RWPE2 (cell line): ENCODE results near the gene ZFPM1.
A peak's percentile ranks its signal among the peaks of the same experiment; 100 is the strongest.

Source experiments
- ATAC-seq: fragments of 200-7000 bp; cut with Tn5 transposase; 3 replicates; pipeline ENCODE4 v1.9.1; 2021; ENCODE audit warnings: low read depth
- DNase-seq: peaks from one replicate; pipeline ENCODE4 v3.0.0-alpha.2; 2020; ENCODE audit warnings: low spot score
- H3K27ac ChIP-seq: fragments of 450-650 bp; 2 replicates; pipeline ENCODE4 v1.5.1; 2017; ENCODE audit warnings: mild to moderate bottlenecking; ENCODE audit not compliant: poor library complexity, severe bottlenecking
- H3K27me3 ChIP-seq: fragments of 250-450 bp; sonication (Bioruptor Pico); 2 replicates; pipeline ENCODE4 v1.5.1; 2021; ENCODE audit warnings: mild to moderate bottlenecking, moderate library complexity; ENCODE audit not compliant: insufficient read depth, poor library complexity, severe bottlenecking
- H3K36me3 ChIP-seq: fragments of 250-450 bp; sonication (Bioruptor Pico); 2 replicates; pipeline ENCODE4 v1.5.1; 2020; ENCODE audit warnings: low read depth, mild to moderate bottlenecking, moderate library complexity
- H3K4me1 ChIP-seq: fragments of 250-450 bp; sonication (Bioruptor Pico); 2 replicates; pipeline ENCODE4 v1.5.1; 2021; ENCODE audit warnings: mild to moderate bottlenecking, moderate library complexity; ENCODE audit not compliant: insufficient read depth, poor library complexity, severe bottlenecking
- H3K4me3 ChIP-seq: fragments of 250-450 bp; sonication (Bioruptor Pico); 2 replicates; pipeline ENCODE4 v1.5.1; 2021; ENCODE audit warnings: mild to moderate bottlenecking, moderate library complexity; ENCODE audit not compliant: severe bottlenecking
- H3K9me3 ChIP-seq: fragments of 250-450 bp; sonication (Bioruptor Pico); 2 replicates; pipeline ENCODE4 v1.5.1; 2021; ENCODE audit warnings: mild to moderate bottlenecking, moderate library complexity; ENCODE audit not compliant: severe bottlenecking
- CTCF ChIP-seq: fragments of 450-650 bp; IDR thresholded peaks from one replicate; pipeline ENCODE4 v1.5.1; 2017; ENCODE audit warnings: mild to moderate bottlenecking, moderate library complexity; ENCODE audit not compliant: poor library complexity, severe bottlenecking

The ZFPM1 gene

GRCh38 chr16:88519240-88519639, 66.2 kb downstream of the ZFPM1 start:
- no peak for ATAC-seq

GRCh38 chr16:88519938-88520653, 67.0 kb downstream of the ZFPM1 start:
- no peak for TF ChIP-seq CTCF
- no peaks in the 10 kb centered on the region for H3K9me3 ChIP-seq

More at GRCh38 chr16:88519240-88519639, 66.2 kb downstream of the ZFPM1 start:
- Histone ChIP-seq H3K4me3 (no peak overlapping the region), H3K9me3 (no peaks in the 10 kb centered on the region), H3K4me1 (no peaks in the 10 kb centered on the region), H3K27me3 (no peaks in the 10 kb centered on the region), H3K27ac (no peak overlapping the region), H3K36me3 (no peaks in the 10 kb centered on the region)
- no peak for DNase-seq
- TF ChIP-seq CTCF, result no peak

GRCh38 chr16:88521674-88522073, 68.6 kb downstream of the ZFPM1 start:
- no peak for TF ChIP-seq CTCF
- H3K27me3 ChIP-seq, result no peaks in the 10 kb centered on the region
- DNase-seq (no peak), ATAC-seq (peak; percentile 1; the same call in 1 of the 3 replicates)
- no peak overlapping the region for H3K27ac ChIP-seq
- H3K36me3 ChIP-seq, result no peaks in the 10 kb centered on the region
- H3K4me1 ChIP-seq, result no peaks in the 10 kb centered on the region
- H3K9me3 ChIP-seq, result no peaks in the 10 kb centered on the region
- no peak overlapping the region for H3K4me3 ChIP-seq

More at GRCh38 chr16:88519938-88520653, 67.0 kb downstream of the ZFPM1 start:
- Histone ChIP-seq H3K27me3 (no peaks in the 10 kb centered on the region), H3K4me1 (no peaks in the 10 kb centered on the region), H3K36me3 (no peaks in the 10 kb centered on the region), H3K4me3 (no peak overlapping the region), H3K27ac (no peak overlapping the region)
- DNase-seq (no peak), ATAC-seq (no peak)

GRCh38 chr16:88522276-88522949, 69.3 kb downstream of the ZFPM1 start:
- no peak for TF ChIP-seq CTCF
- ATAC-seq (no peak), DNase-seq (no peak)
- H3K9me3 ChIP-seq, result no peaks in the 10 kb centered on the region
- H3K4me3 ChIP-seq, result no peak overlapping the region
- H3K36me3 ChIP-seq, result no peaks in the 10 kb centered on the region
- no peaks in the 10 kb centered on the region for H3K27me3 ChIP-seq
- H3K27ac ChIP-seq, result no peak overlapping the region
- no peaks in the 10 kb centered on the region for H3K4me1 ChIP-seq
